ENCODE results near the gene PEA15. TPM values are rescaled to one million over a fixed set of nuclear protein-coding genes. Genes with fewer than 3 reads are reported as not detected.

PEA15 gene
- total RNA-seq, 1 donor from 2014 or later, result 70.9 TPM

- no peaks in the 10 kb centered on the region for H3K9me3 Mint-ChIP-seq
- H3K27me3 Mint-ChIP-seq, result peaks cover 33% of the 10 kb centered on the region
- intact Hi-C loops (cut with micrococcal nuclease), result no loop called here
- H3K36me3 Mint-ChIP-seq (ENCODE audit: low read depth), result no peaks in the 10 kb centered on the region
- no peak for DNase-seq
- no peak overlapping the region for H3K27ac Mint-ChIP-seq
- no peak overlapping the region for H3K4me3 Mint-ChIP-seq
- H3K4me1 Mint-ChIP-seq, result peaks cover 6% of the 10 kb centered on the region
Observed at GRCh38 chr1:160168609-160169369, 36.4 kb upstream of the PEA15 start.

- no peak for DNase-seq
Observed at GRCh38 chr1:160169553-160170399, 35.4 kb upstream of the PEA15 start.

GRCh38 chr1:160171354-160171753 is 33.8 kb upstream of the PEA15 start:
- Mint-ChIP-seq H3K4me1 (peaks cover 6% of the 10 kb centered on the region), H3K9me3 (no peaks in the 10 kb centered on the region), H3K27ac (no peak overlapping the region), H3K36me3 (ENCODE audit: low read depth) (no peaks in the 10 kb centered on the region), H3K27me3 (peaks cover 35% of the 10 kb centered on the region), H3K4me3 (no peak overlapping the region)
- no peak for DNase-seq
- intact Hi-C loops (cut with micrococcal nuclease), result no loop called here

More at GRCh38 chr1:160169553-160170399, 35.4 kb upstream of the PEA15 start:
- Mint-ChIP-seq H3K4me3 (no peak overlapping the region), H3K27me3 (peaks cover 35% of the 10 kb centered on the region), H3K4me1 (peaks cover 6% of the 10 kb centered on the region), H3K27ac (peak overlapping the region; percentile 6), H3K36me3 (ENCODE audit: low read depth) (no peaks in the 10 kb centered on the region), H3K9me3 (no peaks in the 10 kb centered on the region)
- intact Hi-C loops (cut with micrococcal nuclease), result no loop called here

- Mint-ChIP-seq H3K36me3 (ENCODE audit: low read depth) (no peaks in the 10 kb centered on the region), H3K27ac (no peak overlapping the region), H3K4me1 (peaks cover 6% of the 10 kb centered on the region), H3K27me3 (peaks cover 33% of the 10 kb centered on the region), H3K9me3 (no peaks in the 10 kb centered on the region), H3K4me3 (no peak overlapping the region)
- intact Hi-C loops (cut with micrococcal nuclease), result no loop called here
- no peak for DNase-seq
Observed at GRCh38 chr1:160171980-160172379, 33.2 kb upstream of the PEA15 start.

- no peaks in the 10 kb centered on the region for H3K9me3 Mint-ChIP-seq
- intact Hi-C loops (cut with micrococcal nuclease), result no loop called here
- H3K4me3 Mint-ChIP-seq, result no peak overlapping the region
Observed at GRCh38 chr1:160177231-160177630, 28.0 kb upstream of the PEA15 start.

GRCh38 chr1:160177667-160178066 is 27.5 kb upstream of the PEA15 start:
- no peak overlapping the region for H3K4me3 Mint-ChIP-seq

More at GRCh38 chr1:160177231-160177630, 28.0 kb upstream of the PEA15 start:
- Mint-ChIP-seq H3K36me3 (ENCODE audit: low read depth) (no peaks in the 10 kb centered on the region), H3K27ac (no peak overlapping the region), H3K27me3 (peaks cover 41% of the 10 kb centered on the region), H3K4me1 (no peaks in the 10 kb centered on the region)
- no peak for DNase-seq

GRCh38 chr1:160178731-160179130 is 26.5 kb upstream of the PEA15 start:
- no peak for DNase-seq
- Mint-ChIP-seq H3K36me3 (ENCODE audit: low read depth) (no peaks in the 10 kb centered on the region), H3K9me3 (no peaks in the 10 kb centered on the region), H3K27ac (no peak overlapping the region), H3K4me3 (no peak overlapping the region), H3K4me1 (no peaks in the 10 kb centered on the region), H3K27me3 (peaks cover 34% of the 10 kb centered on the region)
- intact Hi-C loops (cut with micrococcal nuclease), result no loop called here

More at GRCh38 chr1:160177667-160178066, 27.5 kb upstream of the PEA15 start:
- Mint-ChIP-seq H3K27ac (no peak overlapping the region), H3K27me3 (peaks cover 38% of the 10 kb centered on the region), H3K9me3 (no peaks in the 10 kb centered on the region), H3K4me1 (no peaks in the 10 kb centered on the region), H3K36me3 (ENCODE audit: low read depth) (no peaks in the 10 kb centered on the region)
- no peak for DNase-seq
- intact Hi-C loops (cut with micrococcal nuclease), result no loop called here

- H3K9me3 Mint-ChIP-seq, result no peaks in the 10 kb centered on the region
- no peaks in the 10 kb centered on the region for H3K36me3 Mint-ChIP-seq (ENCODE audit: low read depth)
- H3K27ac Mint-ChIP-seq, result no peak overlapping the region
- H3K4me3 Mint-ChIP-seq, result no peak overlapping the region
- peaks cover 29% of the 10 kb centered on the region for H3K27me3 Mint-ChIP-seq
- DNase-seq, result no peak
- intact Hi-C loops (cut with micrococcal nuclease), result no loop called here
- no peaks in the 10 kb centered on the region for H3K4me1 Mint-ChIP-seq
Observed at GRCh38 chr1:160179336-160179735, 25.8 kb upstream of the PEA15 start.

GRCh38 chr1:160186246-160186645 is 18.9 kb upstream of the PEA15 start:
- H3K36me3 Mint-ChIP-seq (ENCODE audit: low read depth), result no peaks in the 10 kb centered on the region
- intact Hi-C loops (cut with micrococcal nuclease), result no loop called here
- DNase-seq, result no peak
- no peaks in the 10 kb centered on the region for H3K9me3 Mint-ChIP-seq
- peaks cover 10% of the 10 kb centered on the region for H3K27me3 Mint-ChIP-seq
- no peak overlapping the region for H3K4me3 Mint-ChIP-seq
- peak overlapping the region; percentile 13 for H3K27ac Mint-ChIP-seq
- H3K4me1 Mint-ChIP-seq, result no peaks in the 10 kb centered on the region

GRCh38 chr1:160186729-160187128 is 18.5 kb upstream of the PEA15 start:
- H3K9me3 Mint-ChIP-seq, result no peaks in the 10 kb centered on the region
- H3K36me3 Mint-ChIP-seq (ENCODE audit: low read depth), result no peaks in the 10 kb centered on the region
- no peak overlapping the region for H3K27ac Mint-ChIP-seq
- DNase-seq, result no peak
- no peak overlapping the region for H3K4me3 Mint-ChIP-seq
- intact Hi-C loops (cut with micrococcal nuclease), result no loop called here
- H3K4me1 Mint-ChIP-seq, result no peaks in the 10 kb centered on the region
- H3K27me3 Mint-ChIP-seq, result peaks cover 7% of the 10 kb centered on the region

- Mint-ChIP-seq H3K36me3 (ENCODE audit: low read depth) (no peaks in the 10 kb centered on the region), H3K27me3 (peaks cover 5% of the 10 kb centered on the region), H3K27ac (no peak overlapping the region), H3K4me3 (no peak overlapping the region), H3K9me3 (no peaks in the 10 kb centered on the region), H3K4me1 (no peaks in the 10 kb centered on the region)
- intact Hi-C loops (cut with micrococcal nuclease), result no loop called here
- no peak for DNase-seq
Observed at GRCh38 chr1:160187407-160187806, 17.8 kb upstream of the PEA15 start.

- Mint-ChIP-seq H3K4me1 (no peaks in the 10 kb centered on the region), H3K4me3 (no peak overlapping the region), H3K9me3 (no peaks in the 10 kb centered on the region), H3K27ac (no peak overlapping the region), H3K27me3 (peaks cover 2% of the 10 kb centered on the region), H3K36me3 (ENCODE audit: low read depth) (no peaks in the 10 kb centered on the region)
- DNase-seq, result no peak
- intact Hi-C loops (cut with micrococcal nuclease), result no loop called here
Observed at GRCh38 chr1:160188341-160188740, 16.8 kb upstream of the PEA15 start.

GRCh38 chr1:160189649-160190625 is 15.2 kb upstream of the PEA15 start, which contains the start of gene CASQ1:
Gene CASQ1, plus strand, starts transcription at chr1:160190575. Its CDS starts 177 bp downstream, at chr1:160190752.
- no peak for DNase-seq
- H3K9me3 Mint-ChIP-seq, result no peaks in the 10 kb centered on the region
- no peak within 1 kb of the TSS for H3K27ac Mint-ChIP-seq
- no peak within 1 kb of the TSS for H3K4me3 Mint-ChIP-seq
- no peaks in the 10 kb centered on the region for H3K27me3 Mint-ChIP-seq
- intact Hi-C loops (cut with micrococcal nuclease), result loop anchor here (5.0 kb wide), 1 partner anchor 37 kb away; no protein-coding TSS in a partner anchor
- no peaks in the 10 kb centered on the region for H3K4me1 Mint-ChIP-seq
- no peaks in the 10 kb centered on the region for H3K36me3 Mint-ChIP-seq (ENCODE audit: low read depth)

All from activated CD4-positive, alpha-beta T cell treated with anti-CD3 and anti-CD28 coated beads, Interleukin-2, amount 10 ng/mL, durations not matched to agents 24 days and 14 days (primary cell).